ENCODE data around the gene SAC3D1. TPM values are rescaled to one million over a fixed set of nuclear protein-coding genes. Genes with fewer than 3 reads are reported as not detected.

The SAC3D1 gene
- total and polyA plus RNA-seq, 2 of the 8 experiments (the other 6 are each of a cell fraction or from before 2014, with no cell fraction given): 19.4 to 25.8 TPM

DNA sequence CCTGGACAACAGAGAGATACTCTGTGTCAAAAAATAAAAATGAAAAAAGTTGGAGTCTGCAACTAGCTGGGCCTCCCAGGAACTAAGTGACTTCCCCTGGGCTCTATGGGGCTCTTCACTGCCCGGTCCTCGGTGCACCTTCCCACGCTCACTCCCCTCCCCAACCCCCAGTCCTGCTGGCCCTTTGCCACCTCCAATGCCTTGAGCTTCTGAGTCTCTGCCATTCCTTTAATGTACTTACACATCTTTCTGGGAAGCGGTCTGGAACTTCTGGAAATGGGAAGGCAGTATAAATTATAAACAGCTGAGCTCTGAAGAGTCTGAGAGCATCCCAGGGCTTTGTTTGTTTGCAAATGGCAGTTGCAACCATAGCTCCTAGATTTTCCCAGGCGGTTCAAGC is 38.3 kb upstream of the SAC3D1 start (continued):
- TF ChIP-seq BCL11A (IDR thresholded peaks at IDR 0.05; ENCODE audit: low read depth in 2 of 2, low read length in 2 of 2) (no peak), CTBP2 (IDR thresholded peaks at IDR 0.05; ENCODE audit: borderline replicate concordance, insufficient read depth, insufficient read length, low read length) (no peak)
